Fibroblast of mammary gland (primary cell): ENCODE results near the gene EPB41L1.

Experiments used
- DNase-seq: peaks from one replicate; pipeline ENCODE4 v3.0.0-alpha.2; 2010; ENCODE audit warnings: low read depth
- H3K4me3 ChIP-seq: 2 replicates; pipeline ENCODE4 v1.5.1; 2011; ENCODE audit warnings: low read depth, mild to moderate bottlenecking, low read length, moderate library complexity; ENCODE audit not compliant: control insufficient read depth
- CTCF ChIP-seq: conservative IDR thresholded peaks from 2 replicates; pipeline ENCODE4 v1.5.1; 2011; ENCODE audit warnings: low read depth, low read length, inconsistent platforms; ENCODE audit not compliant: control insufficient read depth, insufficient read depth

Gene EPB41L1

GRCh38 chr20:36150847-36151539 lies 3.5 kb upstream of the EPB41L1 start:
- no peak for TF ChIP-seq CTCF
- no peak overlapping the region for H3K4me3 ChIP-seq
- no peak for DNase-seq

GRCh38 chr20:36152261-36152660 lies 2.3 kb upstream of the EPB41L1 start:
- no peak for DNase-seq
- no peak overlapping the region for H3K4me3 ChIP-seq
- no peak for TF ChIP-seq CTCF

GRCh38 chr20:36153204-36153603 lies 1.3 kb upstream of the EPB41L1 start:
- H3K4me3 ChIP-seq: no peak overlapping the region
- DNase-seq: no peak

GRCh38 chr20:36153736-36154699 lies 522 bp upstream of the EPB41L1 start:
- no peak for TF ChIP-seq CTCF
- H3K4me3 ChIP-seq: peak overlapping the region; percentile 52
- DNase-seq: peak; percentile 39

More at GRCh38 chr20:36153204-36153603, 1.3 kb upstream of the EPB41L1 start:
- no peak for TF ChIP-seq CTCF

GRCh38 chr20:36155629-36155971 lies 1.1 kb downstream of the EPB41L1 start:
- H3K4me3 ChIP-seq: no peak overlapping the region
- TF ChIP-seq CTCF: no peak
- DNase-seq: no peak

- DNase-seq: no peak
- no peak for TF ChIP-seq CTCF
- no peak overlapping the region for H3K4me3 ChIP-seq
Measured at GRCh38 chr20:36155991-36156390, 1.5 kb downstream of the EPB41L1 start.
